OCI-LY3 (cell line): Measurements from ENCODE around the gene HDAC4.

Experiments
- CTCF ChIP-seq: fragments of 200-600, 300-600 bp; sonication (generic); IDR thresholded peaks from 2 replicates; pipeline ENCODE4 v1.5.1; 2014; ENCODE audit warnings: antibody characterized with exemption, low read length, low read depth
- EZH2phosphoT487 ChIP-seq: fragments of 200-600 bp; shearing (Covaris generic); IDR thresholded peaks from 2 replicates; pipeline ENCODE4 v1.6.1; 2018; ENCODE audit warnings: antibody characterized with exemption, mixed run types, low read depth

- TF ChIP-seq CTCF, result peak; percentile 51
- TF ChIP-seq EZH2phosphoT487, result no peak
Observed at GRCh38 chr2:239143858-239144712, 256.7 kb downstream of the HDAC4 start.
